Osteoblast (primary cell): ENCODE data around the gene CDAN1. TPM values are rescaled to one million over a fixed set of nuclear protein-coding genes. Genes with fewer than 3 reads are reported as not detected.

Source experiments
- DNase-seq: peaks from one replicate; pipeline ENCODE4 v3.0.0; 2011; ENCODE audit warnings: low spot score, mixed read lengths; ENCODE audit not compliant: insufficient read length; ENCODE audit errors: missing footprints
- H2AFZ ChIP-seq: 2 replicates; pipeline ENCODE4 v1.6.0; 2011; ENCODE audit warnings: mild to moderate bottlenecking, low read length
- H3K27ac ChIP-seq: 2 replicates; pipeline ENCODE4 v1.5.1; 2011; ENCODE audit warnings: mild to moderate bottlenecking, low read depth, low read length, moderate library complexity
- H3K27me3 ChIP-seq: 2 replicates; pipeline ENCODE4 v1.6.0; 2012; ENCODE audit warnings: mild to moderate bottlenecking, control low read depth, inconsistent platforms, low read length, moderate library complexity; ENCODE audit not compliant: insufficient read depth
- H3K36me3 ChIP-seq: 2 replicates; pipeline ENCODE4 v1.5.1; 2011; ENCODE audit warnings: mild to moderate bottlenecking, low read length, control low read depth, moderate library complexity; ENCODE audit not compliant: insufficient read depth
- H3K4me1 ChIP-seq: 2 replicates; pipeline ENCODE4 v1.5.1; 2011; ENCODE audit warnings: mild to moderate bottlenecking, low read length, control low read depth, moderate library complexity; ENCODE audit not compliant: insufficient read depth
- H3K4me2 ChIP-seq: 2 replicates; pipeline ENCODE4 v1.6.0; 2011; ENCODE audit warnings: mild to moderate bottlenecking, low read length; ENCODE audit not compliant: insufficient read depth
- H3K4me3 ChIP-seq: fragments of 200-600 bp; sonication (generic); 3 replicates; pipeline ENCODE4 v1.5.1; 2012; ENCODE audit warnings: mild to moderate bottlenecking, low read length, inconsistent platforms; ENCODE audit not compliant: insufficient read depth
- H3K79me2 ChIP-seq: 2 replicates; pipeline ENCODE4 v1.6.0; 2012; ENCODE audit warnings: mild to moderate bottlenecking, low read length, control low read depth, inconsistent platforms; ENCODE audit not compliant: insufficient read depth
- H3K9me3 ChIP-seq: 2 replicates; pipeline ENCODE4 v1.5.1; 2011; ENCODE audit warnings: low read depth, low read length, control low read depth
- H4K20me1 ChIP-seq: 2 replicates; pipeline ENCODE4 v1.6.0; 2012; ENCODE audit warnings: mild to moderate bottlenecking, low read length, control low read depth; ENCODE audit not compliant: insufficient read depth
- total RNA-seq: library from RNA; depleted of rRNA; stranded (reverse); fragments of >200 nt; gene quantifications from 2 replicates; pipeline ENCODE4 v1.2.3, GENCODE V29; 2012
- TF ChIP-seq, protein P1 (sequence below): IDR thresholded peaks from 2 replicates; pipeline ENCODE4 v1.5.1; 2011; ENCODE audit warnings: mild to moderate bottlenecking, low read depth, low read length, moderate library complexity; ENCODE audit errors: extremely low read depth

Gene CDAN1
- total RNA-seq, 1 donor, result 7.6 TPM

DNA sequence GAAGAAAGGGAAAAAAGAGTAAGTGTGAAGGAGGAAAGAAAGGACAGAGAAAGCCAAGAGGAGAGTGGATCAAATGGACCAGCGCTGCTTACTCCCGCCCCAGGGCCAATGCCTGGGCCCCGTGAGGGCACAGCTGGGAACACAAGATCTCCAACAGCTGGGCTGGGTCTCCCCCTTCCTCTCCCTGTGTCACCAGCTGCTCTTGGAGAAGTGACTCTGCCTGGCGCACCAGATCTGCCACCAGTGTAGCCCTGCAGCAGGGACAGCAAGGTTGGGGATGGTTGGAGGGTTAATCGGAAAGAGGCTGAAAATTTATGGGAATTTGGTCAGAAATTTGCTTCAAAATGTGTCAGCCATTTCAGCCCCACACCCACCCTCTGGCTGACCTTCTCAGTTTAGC lies 8.4 kb downstream of the CDAN1 start:
- TF ChIP-seq, protein P1, sequence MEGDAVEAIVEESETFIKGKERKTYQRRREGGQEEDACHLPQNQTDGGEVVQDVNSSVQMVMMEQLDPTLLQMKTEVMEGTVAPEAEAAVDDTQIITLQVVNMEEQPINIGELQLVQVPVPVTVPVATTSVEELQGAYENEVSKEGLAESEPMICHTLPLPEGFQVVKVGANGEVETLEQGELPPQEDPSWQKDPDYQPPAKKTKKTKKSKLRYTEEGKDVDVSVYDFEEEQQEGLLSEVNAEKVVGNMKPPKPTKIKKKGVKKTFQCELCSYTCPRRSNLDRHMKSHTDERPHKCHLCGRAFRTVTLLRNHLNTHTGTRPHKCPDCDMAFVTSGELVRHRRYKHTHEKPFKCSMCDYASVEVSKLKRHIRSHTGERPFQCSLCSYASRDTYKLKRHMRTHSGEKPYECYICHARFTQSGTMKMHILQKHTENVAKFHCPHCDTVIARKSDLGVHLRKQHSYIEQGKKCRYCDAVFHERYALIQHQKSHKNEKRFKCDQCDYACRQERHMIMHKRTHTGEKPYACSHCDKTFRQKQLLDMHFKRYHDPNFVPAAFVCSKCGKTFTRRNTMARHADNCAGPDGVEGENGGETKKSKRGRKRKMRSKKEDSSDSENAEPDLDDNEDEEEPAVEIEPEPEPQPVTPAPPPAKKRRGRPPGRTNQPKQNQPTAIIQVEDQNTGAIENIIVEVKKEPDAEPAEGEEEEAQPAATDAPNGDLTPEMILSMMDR, result no peak
- Histone ChIP-seq H4K20me1 (peaks cover 3% of the 10 kb centered on the region), H3K4me2 (no peak overlapping the region), H3K36me3 (peaks cover 69% of the 10 kb centered on the region), H3K79me2 (no peaks in the 10 kb centered on the region), H3K27me3 (no peaks in the 10 kb centered on the region), H3K4me1 (no peaks in the 10 kb centered on the region), H3K9me3 (no peaks in the 10 kb centered on the region), H3K27ac (no peak overlapping the region), H3K4me3 (no peak overlapping the region), H2AFZ (no peak overlapping the region)
- no peak for DNase-seq

- no peaks in the 10 kb centered on the region for H3K9me3 ChIP-seq
- TF ChIP-seq, protein P1, result no peak
- no peak overlapping the region for H3K4me2 ChIP-seq
- H2AFZ ChIP-seq, result no peak overlapping the region
- H3K4me3 ChIP-seq, result no peak overlapping the region
- no peaks in the 10 kb centered on the region for H3K27me3 ChIP-seq
- H3K4me1 ChIP-seq, result no peaks in the 10 kb centered on the region
- peak; percentile 62 for DNase-seq
- H3K36me3 ChIP-seq, result peaks cover 69% of the 10 kb centered on the region
- no peak overlapping the region for H3K27ac ChIP-seq
- H4K20me1 ChIP-seq, result peaks cover 3% of the 10 kb centered on the region
- H3K79me2 ChIP-seq, result no peaks in the 10 kb centered on the region
Measured at GRCh38 chr15:42727750-42728381, 9.1 kb downstream of the CDAN1 start.

DNA sequence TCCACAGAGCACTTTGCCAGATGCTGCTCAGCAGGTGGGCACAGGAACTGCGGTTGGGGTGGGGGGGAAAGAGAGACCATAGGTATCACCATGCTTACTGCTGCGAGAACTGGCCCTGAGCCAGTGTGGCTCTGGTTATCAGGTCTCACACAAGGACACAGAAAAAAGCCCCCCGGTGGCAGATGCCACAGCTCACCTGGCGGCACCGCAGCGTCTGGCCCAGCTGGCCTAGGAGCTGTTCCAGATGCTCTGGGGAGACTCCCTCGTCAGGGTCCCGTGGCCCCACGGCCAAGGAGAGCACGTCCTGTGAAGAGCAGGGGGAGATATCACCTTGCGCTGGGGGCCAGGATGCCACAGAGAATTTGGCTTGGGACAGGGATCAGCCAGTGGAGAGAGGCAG lies 10.8 kb downstream of the CDAN1 start:
- Histone ChIP-seq H3K4me1 (no peaks in the 10 kb centered on the region), H3K9me3 (no peaks in the 10 kb centered on the region), H3K79me2 (no peaks in the 10 kb centered on the region), H4K20me1 (peaks cover 3% of the 10 kb centered on the region), H3K27me3 (no peaks in the 10 kb centered on the region), H3K4me3 (no peak overlapping the region), H3K4me2 (no peak overlapping the region), H3K36me3 (peaks cover 59% of the 10 kb centered on the region), H2AFZ (no peak overlapping the region), H3K27ac (no peak overlapping the region)
- TF ChIP-seq, protein P1, result no peak
- DNase-seq, result peak; percentile 37

DNA sequence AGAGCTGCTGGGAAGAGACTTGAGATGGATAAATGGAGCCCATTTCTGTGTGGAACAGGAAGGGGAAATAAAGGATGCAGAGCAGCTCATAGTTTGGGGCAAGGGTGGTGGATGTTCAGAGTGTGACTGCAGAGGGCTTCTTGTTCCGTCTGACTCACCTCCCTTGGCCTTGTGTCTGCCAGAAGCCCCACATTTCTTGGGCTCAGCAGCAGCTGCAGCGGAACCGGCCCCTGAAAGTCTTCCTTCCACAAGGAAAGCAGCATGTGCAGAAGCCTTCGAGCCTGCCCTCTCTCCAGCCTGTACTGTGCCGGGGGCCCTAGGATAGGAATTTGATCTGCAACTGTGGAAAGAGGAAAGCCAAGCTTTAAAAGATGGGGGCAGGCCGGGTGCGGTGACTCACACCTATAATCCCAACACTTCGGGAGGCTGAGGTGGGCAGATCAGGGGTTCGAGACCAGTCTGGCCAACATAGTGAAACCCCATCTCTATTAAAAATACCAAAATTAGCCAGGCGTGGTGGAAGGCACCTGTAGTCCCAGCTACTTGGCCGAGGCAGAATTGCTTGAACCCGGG lies 11.5 kb downstream of the CDAN1 start:
- peak; percentile 51 for DNase-seq
- no peak overlapping the region for H3K4me2 ChIP-seq
- peaks cover 52% of the 10 kb centered on the region for H3K36me3 ChIP-seq
- H4K20me1 ChIP-seq, result no peaks in the 10 kb centered on the region
- no peak overlapping the region for H3K4me3 ChIP-seq
- TF ChIP-seq, protein P1, result no peak
- H3K27me3 ChIP-seq, result no peaks in the 10 kb centered on the region
- no peak overlapping the region for H3K27ac ChIP-seq
- no peaks in the 10 kb centered on the region for H3K79me2 ChIP-seq
- no peaks in the 10 kb centered on the region for H3K4me1 ChIP-seq
- no peaks in the 10 kb centered on the region for H3K9me3 ChIP-seq
- no peak overlapping the region for H2AFZ ChIP-seq
